ENCODE data around the gene STXBP5L. TPM values are rescaled to one million over a fixed set of nuclear protein-coding genes. Genes with fewer than 3 reads are reported as not detected.
"Not testable (repeated sequence)": the region's sequence is repeated elsewhere in the genome, so short reads cannot be mapped to it uniquely, and the experiment has no call there.

Gene STXBP5L
- polyA plus RNA-seq, 2 of the 4 experiments (the other 2 are of a cell fraction) = 0.08 TPM; not detected in 1

DNA sequence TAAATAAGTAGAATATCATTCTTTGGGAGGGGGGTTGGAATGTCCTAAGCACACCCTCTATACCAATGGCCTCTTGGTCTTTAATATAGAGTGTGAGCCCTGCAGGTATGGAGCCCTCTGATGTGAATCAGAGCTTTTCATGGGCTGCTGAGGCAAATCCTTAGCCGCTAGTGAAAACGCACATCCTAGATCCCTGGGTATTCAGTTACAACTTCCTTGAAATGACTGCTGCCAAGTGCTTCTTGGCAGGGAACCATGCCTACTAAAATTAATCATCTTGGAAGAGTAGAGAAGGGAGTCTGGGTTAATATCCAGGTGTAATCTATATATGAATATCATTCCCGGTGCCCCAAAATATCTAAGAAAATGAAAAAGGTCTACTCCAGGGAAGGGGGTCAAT is 528.6 kb downstream of the STXBP5L start:
- FAIRE-seq (no peak), ATAC-seq (no peak), DNase-seq (ENCODE audit: low read depth in 1 of 2, low spot score in 1 of 2) (no peak)
- Histone ChIP-seq H3K4me2 (no peak overlapping the region), H3K9me3 (no peaks in the 10 kb centered on the region), H3K4me1 (no peaks in the 10 kb centered on the region), H3K27ac (no peak overlapping the region), H3K4me3 (no peak overlapping the region)
- WGBS (ENCODE audit: missing lambda C conversion rate) = 98% methylated on average over 3 of the region's 3 CpGs
- no peak for TF ChIP-seq CBX8 (IDR thresholded peaks at IDR 0.05)
- TF ChIP-seq PBX3 (IDR thresholded peaks at IDR 0.05) = no peak
- ChIA-PET POLR2A (no interaction called here), CTCF (interaction anchor here (1.0 kb wide), 1 partner anchor 43 kb away, joined by 3 read pairs; no protein-coding TSS in a partner anchor)

DNA sequence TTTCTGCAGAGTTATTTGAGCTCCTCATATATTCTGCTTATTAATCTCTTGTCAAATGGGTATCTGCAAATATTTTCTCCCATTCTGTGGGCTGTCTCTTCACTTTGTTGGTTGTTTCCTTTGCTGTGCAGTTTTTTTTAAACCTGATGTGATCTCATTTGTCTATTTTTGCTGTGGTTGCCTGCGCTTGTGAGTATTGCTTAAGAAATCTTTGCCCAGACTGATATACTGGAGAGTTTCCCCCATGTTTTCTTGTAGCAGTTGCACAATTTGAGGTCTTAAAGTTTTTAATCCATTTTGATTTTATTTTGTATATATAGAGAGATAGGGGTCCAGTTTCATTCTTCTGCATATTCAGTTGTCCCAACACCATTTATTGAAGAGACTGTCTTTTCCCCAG is 535.5 kb downstream of the STXBP5L start:
- no peak for FAIRE-seq
- Histone ChIP-seq H3K4me1 (no peaks in the 10 kb centered on the region), H3K4me3 (no peak overlapping the region), H3K27ac (no peak overlapping the region), H3K4me2 (no peak overlapping the region), H3K9me3 (no peaks in the 10 kb centered on the region)
- ChIA-PET CTCF (no interaction called here), POLR2A (no interaction called here)
- no peak for DNase-seq (ENCODE audit: low read depth in 1 of 2, low spot score in 1 of 2)
- no peak for ATAC-seq
- TF ChIP-seq EP300 (IDR thresholded peaks at IDR 0.05) (no peak), RFX5 (IDR thresholded peaks at IDR 0.05) (no peak), PBX3 (IDR thresholded peaks at IDR 0.05) (no peak), FOXS1 (CRISPR knock-in tag; IDR thresholded peaks at IDR 0.05) (no peak), JUNB (IDR thresholded peaks at IDR 0.05) (no peak)
- WGBS (ENCODE audit: missing lambda C conversion rate) = 97% methylated on average over 1 of the region's 1 CpG

DNA sequence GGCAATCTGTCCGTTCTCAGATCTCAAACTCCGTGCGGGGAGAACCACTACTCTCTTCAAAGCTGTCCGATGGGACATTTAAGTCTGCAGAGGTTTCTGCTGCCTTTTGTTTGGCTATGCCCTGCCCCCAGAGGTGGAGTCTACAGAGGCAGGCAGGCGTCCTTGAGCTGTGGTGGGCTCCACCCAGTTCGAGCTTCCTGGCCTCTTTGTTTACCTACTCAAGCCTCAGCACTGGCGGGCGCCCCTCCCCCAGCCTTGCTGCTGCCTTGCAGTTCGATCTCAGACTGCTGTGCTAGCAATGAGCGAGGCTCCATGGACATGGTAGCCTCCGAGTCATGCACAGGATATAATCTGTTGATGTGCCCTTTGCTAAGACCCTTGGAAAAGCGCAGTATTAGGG is 543.7 kb downstream of the STXBP5L start:
- ATAC-seq; H3K9me3 ChIP-seq; FAIRE-seq; H3K4me3 ChIP-seq; DNase-seq (ENCODE audit: low read depth in 1 of 2, low spot score in 1 of 2); CTCF ChIA-PET; H3K4me1 ChIP-seq; POLR2A ChIA-PET; H3K4me2 ChIP-seq; H3K27ac ChIP-seq: not testable (repeated sequence)
- 86% methylated on average over 12 of the region's 12 CpGs for WGBS (ENCODE audit: missing lambda C conversion rate)

GRCh38 chr3:121462565-121462964 is 554.6 kb downstream of the STXBP5L start:
- Histone ChIP-seq H3K4me3 (no peak overlapping the region), H3K4me1 (peaks cover 7% of the 10 kb centered on the region), H3K27ac (no peak overlapping the region), H3K9me3 (no peaks in the 10 kb centered on the region), H3K4me2 (no peak overlapping the region)
- no peak for FAIRE-seq
- CTCF ChIA-PET = interaction anchor here (0.7 kb wide), 1 partner anchor 667 kb away, joined by 3 read pairs; no protein-coding TSS in a partner anchor
- POLR2A ChIA-PET = no interaction called here
- WGBS (ENCODE audit: missing lambda C conversion rate) = 89% methylated on average over 3 of the region's 3 CpGs
- DNase-seq (ENCODE audit: low read depth in 1 of 2, low spot score in 1 of 2) = no peak
- no peak for ATAC-seq
- TF ChIP-seq REST (IDR thresholded peaks at IDR 0.05) (no peak), KDM5A (IDR thresholded peaks at IDR 0.05) (no peak), FOXS1 (CRISPR knock-in tag; IDR thresholded peaks at IDR 0.05) (no peak), CHD2 (IDR thresholded peaks at IDR 0.05; ENCODE audit: low read length, partially characterized antibody) (no peak), SMC3 (IDR thresholded peaks at IDR 0.05) (no peak), PBX3 (IDR thresholded peaks at IDR 0.05) (no peak), RCOR1 (IDR thresholded peaks at IDR 0.05; ENCODE audit: low read depth, low read length) (no peak), EHF (CRISPR knock-in tag; IDR thresholded peaks at IDR 0.05) (no peak), POLR2A (IDR thresholded peaks at IDR 0.05; ENCODE audit: low read length) (no peak), ZNF302 (CRISPR knock-in tag; IDR thresholded peaks at IDR 0.05) (no peak), NPAS2 (CRISPR knock-in tag; IDR thresholded peaks at IDR 0.05; ENCODE audit: borderline replicate concordance) (no peak), ESRRA (IDR thresholded peaks at IDR 0.05; ENCODE audit: borderline replicate concordance, low read length) (no peak), ZFP36 (IDR thresholded peaks at IDR 0.05; ENCODE audit: borderline replicate concordance, partially characterized antibody) (no peak)
- TF ChIP-seq, protein P1, sequence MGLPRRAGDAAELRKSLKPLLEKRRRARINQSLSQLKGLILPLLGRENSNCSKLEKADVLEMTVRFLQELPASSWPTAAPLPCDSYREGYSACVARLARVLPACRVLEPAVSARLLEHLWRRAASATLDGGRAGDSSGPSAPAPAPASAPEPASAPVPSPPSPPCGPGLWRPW (IDR thresholded peaks at IDR 0.05) = no peak
- TF ChIP-seq, protein P2, sequence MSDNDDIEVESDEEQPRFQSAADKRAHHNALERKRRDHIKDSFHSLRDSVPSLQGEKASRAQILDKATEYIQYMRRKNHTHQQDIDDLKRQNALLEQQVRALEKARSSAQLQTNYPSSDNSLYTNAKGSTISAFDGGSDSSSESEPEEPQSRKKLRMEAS (IDR thresholded peaks at IDR 0.05) = no peak
- TF ChIP-seq, protein P3, sequence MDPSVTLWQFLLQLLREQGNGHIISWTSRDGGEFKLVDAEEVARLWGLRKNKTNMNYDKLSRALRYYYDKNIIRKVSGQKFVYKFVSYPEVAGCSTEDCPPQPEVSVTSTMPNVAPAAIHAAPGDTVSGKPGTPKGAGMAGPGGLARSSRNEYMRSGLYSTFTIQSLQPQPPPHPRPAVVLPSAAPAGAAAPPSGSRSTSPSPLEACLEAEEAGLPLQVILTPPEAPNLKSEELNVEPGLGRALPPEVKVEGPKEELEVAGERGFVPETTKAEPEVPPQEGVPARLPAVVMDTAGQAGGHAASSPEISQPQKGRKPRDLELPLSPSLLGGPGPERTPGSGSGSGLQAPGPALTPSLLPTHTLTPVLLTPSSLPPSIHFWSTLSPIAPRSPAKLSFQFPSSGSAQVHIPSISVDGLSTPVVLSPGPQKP (IDR thresholded peaks at IDR 0.05; ENCODE audit: low read depth, low read length) = no peak
